Hepatocyte (in vitro differentiated cells): Measurements from ENCODE around the gene DLX6. TPM values are rescaled to one million over a fixed set of nuclear protein-coding genes. Genes with fewer than 3 reads are reported as not detected.

ENCODE experiments used
- DNase-seq: peaks from one replicate; pipeline ENCODE4 v3.0.0-alpha.2; 2016; ENCODE audit warnings: low spot score
- H2AFZ ChIP-seq: fragments of 200-600 bp; sonication (generic); 2 replicates; pipeline ENCODE4 v1.6.0; 2016; ENCODE audit warnings: antibody characterized with exemption, mild to moderate bottlenecking
- H3K27ac ChIP-seq: fragments of 200-600 bp; sonication (generic); 2 replicates; pipeline ENCODE4 v1.5.1; 2016; ENCODE audit warnings: mild to moderate bottlenecking
- H3K27me3 ChIP-seq: fragments of 200-600 bp; sonication (generic); 2 replicates; pipeline ENCODE4 v1.6.1; 2016
- H3K36me3 ChIP-seq: fragments of 200-600 bp; sonication (generic); replicated peaks from 2 replicates; pipeline ENCODE4 v1.5.1; 2016; ENCODE audit warnings: low read depth; ENCODE audit not compliant: insufficient read depth
- H3K4me1 ChIP-seq: fragments of 200-600 bp; sonication (generic); 2 replicates; pipeline ENCODE4 v1.5.1; 2016; ENCODE audit warnings: mild to moderate bottlenecking, moderate library complexity; ENCODE audit not compliant: insufficient read depth
- H3K4me2 ChIP-seq: fragments of 200-600 bp; sonication (generic); 2 replicates; pipeline ENCODE4 v1.6.0; 2016
- H3K4me3 ChIP-seq: fragments of 200-600 bp; sonication (generic); 2 replicates; pipeline ENCODE4 v1.5.1; 2016; ENCODE audit warnings: mild to moderate bottlenecking
- H3K79me2 ChIP-seq: fragments of 200-600 bp; sonication (generic); 2 replicates; pipeline ENCODE4 v1.6.0; 2017; ENCODE audit warnings: mild to moderate bottlenecking
- H3K9me2 ChIP-seq: fragments of 200-600 bp; sonication (generic); replicated peaks from 2 replicates; pipeline ENCODE4 v1.6.0; 2017; ENCODE audit warnings: mild to moderate bottlenecking; ENCODE audit not compliant: insufficient read depth
- H3K9me3 ChIP-seq: fragments of 200-600 bp; sonication (generic); 2 replicates; pipeline ENCODE4 v1.5.1; 2016; ENCODE audit warnings: low read depth, mild to moderate bottlenecking
- H4K20me1 ChIP-seq: fragments of 200-600 bp; sonication (generic); 2 replicates; pipeline ENCODE4 v1.6.0; 2016; ENCODE audit warnings: mild to moderate bottlenecking; ENCODE audit not compliant: insufficient read depth, poor library complexity, severe bottlenecking
- CTCF ChIP-seq: fragments of 200-600 bp; sonication (generic); IDR thresholded peaks from 2 replicates; pipeline ENCODE4 v1.5.1; 2016; ENCODE audit warnings: antibody characterized with exemption, mild to moderate bottlenecking; ENCODE audit not compliant: poor library complexity
- EZH2 ChIP-seq: fragments of 200-600 bp; sonication (generic); IDR thresholded peaks from 2 replicates; pipeline ENCODE4 v1.6.1; 2016; ENCODE audit warnings: antibody characterized with exemption, mild to moderate bottlenecking, borderline replicate concordance
- EZH2phosphoT487 ChIP-seq: fragments of 200-600 bp; sonication (generic); IDR thresholded peaks from one replicate; pipeline ENCODE4 v1.6.1; 2018; ENCODE audit warnings: antibody characterized with exemption, mild to moderate bottlenecking, low read depth, moderate library complexity; ENCODE audit not compliant: unreplicated experiment, severe bottlenecking
- WGBS: methylation state at CpG from one replicate; pipeline ENCODE4 v1.1.6; 2016; ENCODE audit warnings: low lambda C conversion rate; ENCODE audit errors: missing lambda C conversion rate; 5-methylcytosine and 5-hydroxymethylcytosine counted together
- polyA plus RNA-seq: library from polyadenylated mRNA; unstranded; fragments of >200 nt; fragmentation: Nextera tagmentation; extraction: Ambion mirVana; gene quantifications from 2 replicates; pipeline ENCODE4 v1.2.1, GENCODE V29; 2016
- total RNA-seq: library from RNA; depleted of rRNA; stranded (reverse); fragments of >200 nt; gene quantifications from 2 replicates; pipeline ENCODE4 v1.2.3, GENCODE V29; 2014

The DLX6 gene
- total and polyA plus RNA-seq, 2 experiments from 2014 or later = 1.9 to 3.5 TPM

- no peak for DNase-seq
- H3K4me3 ChIP-seq = no peak overlapping the region
- no peak overlapping the region for H2AFZ ChIP-seq
- no peaks in the 10 kb centered on the region for H3K36me3 ChIP-seq
- H3K4me1 ChIP-seq = no peaks in the 10 kb centered on the region
- H3K4me2 ChIP-seq = no peak overlapping the region
- H4K20me1 ChIP-seq = no peaks in the 10 kb centered on the region
- 53% methylated on average over 5 of the region's 5 CpGs for WGBS
- H3K27me3 ChIP-seq = peaks cover 97% of the 10 kb centered on the region
- TF ChIP-seq EZH2 (no peak), CTCF (no peak)
- H3K9me3 ChIP-seq = no peaks in the 10 kb centered on the region
- no peaks in the 10 kb centered on the region for H3K9me2 ChIP-seq
- peak overlapping the region; percentile 63 for H3K27ac ChIP-seq
- H3K79me2 ChIP-seq = peaks cover 20% of the 10 kb centered on the region
These were observed 8.9 kb downstream of the DLX6 start for GRCh38 chr7:97014145-97014750.

GRCh38 chr7:97015279-97015678 is 9.9 kb downstream of the DLX6 start:
- 32% methylated on average over 3 of the region's 3 CpGs for WGBS
- Histone ChIP-seq H3K36me3 (no peaks in the 10 kb centered on the region), H3K79me2 (peaks cover 20% of the 10 kb centered on the region), H4K20me1 (no peaks in the 10 kb centered on the region), H3K27ac (peak overlapping the region; percentile 63), H3K9me3 (no peaks in the 10 kb centered on the region), H2AFZ (no peak overlapping the region), H3K4me3 (no peak overlapping the region), H3K4me2 (peak overlapping the region; percentile 72), H3K27me3 (peaks cover 97% of the 10 kb centered on the region), H3K9me2 (no peaks in the 10 kb centered on the region), H3K4me1 (no peaks in the 10 kb centered on the region)
- no peak for DNase-seq
- no peak for TF ChIP-seq EZH2phosphoT487
- no peak for TF ChIP-seq EZH2
- no peak for TF ChIP-seq CTCF

- Histone ChIP-seq H3K27me3 (peaks cover 97% of the 10 kb centered on the region), H3K4me2 (peak overlapping the region; percentile 72), H3K9me3 (no peaks in the 10 kb centered on the region), H3K9me2 (no peaks in the 10 kb centered on the region), H3K79me2 (peaks cover 24% of the 10 kb centered on the region), H2AFZ (no peak overlapping the region), H3K4me3 (no peak overlapping the region), H3K27ac (peak overlapping the region; percentile 95), H3K36me3 (no peaks in the 10 kb centered on the region), H4K20me1 (no peaks in the 10 kb centered on the region), H3K4me1 (no peaks in the 10 kb centered on the region)
- 10% methylated on average over 12 of the region's 12 CpGs for WGBS
- no peak for DNase-seq
- TF ChIP-seq EZH2phosphoT487 (no peak), EZH2 (no peak), CTCF (no peak)
These were observed 10.5 kb downstream of the DLX6 start for GRCh38 chr7:97015756-97016380.
